Panc1 (cell line): ENCODE measurements around the gene GVQW3. TPM values are rescaled to one million over a fixed set of nuclear protein-coding genes. Genes with fewer than 3 reads are reported as not detected.

ENCODE experiments used
- ATAC-seq: fragments of 200-7000 bp; cut with Tn5 transposase; 2 replicates; pipeline ENCODE4 v1.9.1; 2020; ENCODE audit warnings: mild to moderate bottlenecking, moderate library complexity
- BruUV-seq: library from RNA; stranded (reverse); fragments of 400-500 nt; replicated peaks from 2 replicates; lab custom pipeline; 2021; lab: Mats Ljungman, UMichigan
- CTCF ChIA-PET: fragments of 300-600 bp; sonication (Branson Sonifier 250); formaldehyde crosslinking; loops from one replicate; lab custom pipeline; 2022; ENCODE audit warnings: antibody characterized with exemption; lab: Charles Lee
- POLR2A ChIA-PET: fragments of 300-600 bp; sonication (Branson Sonifier 250); formaldehyde crosslinking; loops from one replicate; lab custom pipeline; 2022; ENCODE audit warnings: antibody characterized with exemption; lab: Charles Lee
- DNase-seq: peaks from one replicate; pipeline ENCODE4 v3.0.0-alpha.2; 2010; ENCODE audit warnings: low read depth, low spot score
- H3K27ac ChIP-seq: 2 replicates; pipeline ENCODE4 v1.5.1; 2011; ENCODE audit warnings: mild to moderate bottlenecking, low read length, inconsistent platforms
- H3K27me3 ChIP-seq: fragments of 200-500 bp; sonication (Bioruptor generic); 2 replicates; pipeline ENCODE4 v1.6.0; 2014; ENCODE audit warnings: low read length, inconsistent platforms; ENCODE audit not compliant: control insufficient read depth, insufficient read depth
- H3K36me3 ChIP-seq: fragments of 200-500 bp; sonication (Bioruptor generic); 2 replicates; pipeline ENCODE4 v1.5.1; 2014; ENCODE audit warnings: inconsistent platforms, mild to moderate bottlenecking, low read length, moderate library complexity; ENCODE audit not compliant: control insufficient read depth, insufficient read depth
- H3K4me1 ChIP-seq: 2 replicates; pipeline ENCODE4 v1.5.1; 2011; ENCODE audit warnings: inconsistent platforms, mild to moderate bottlenecking, low read length, moderate library complexity; ENCODE audit not compliant: control insufficient read depth, insufficient read depth
- H3K4me3 ChIP-seq, 2 experiments: 2 replicates each; pipeline ENCODE4 v1.5.1; 2011 to 2012; ENCODE audit warnings: low read depth in 2 of 2, low read length in 2 of 2, mild to moderate bottlenecking in 2 of 2, inconsistent platforms in 1 of 2, moderate library complexity in 1 of 2
- H3K9me3 ChIP-seq: fragments of 200-500 bp; sonication (Bioruptor generic); 2 replicates; pipeline ENCODE4 v1.5.1; 2014; ENCODE audit warnings: low read depth, mild to moderate bottlenecking, inconsistent platforms, low read length, moderate library complexity; ENCODE audit not compliant: control insufficient read depth, insufficient read depth
- POLR2AphosphoS5 ChIP-seq: IDR thresholded peaks from 2 replicates; pipeline ENCODE4 v1.6.1; 2012; ENCODE audit warnings: mild to moderate bottlenecking, low read depth, low read length, moderate library complexity
- SIN3A ChIP-seq: IDR thresholded peaks from 2 replicates; pipeline ENCODE4 v1.6.1; 2012; ENCODE audit warnings: low read depth, mild to moderate bottlenecking, low read length, moderate library complexity, borderline replicate concordance; ENCODE audit not compliant: insufficient read depth
- TCF7L2 ChIP-seq: IDR thresholded peaks from 2 replicates; pipeline ENCODE4 v1.6.1; 2011; ENCODE audit warnings: mild to moderate bottlenecking, low read depth, low read length, inconsistent platforms
- in situ Hi-C: cut with HindIII; loops from 2 replicates; pipeline ENCODE4 v1.10.0; 2016; ENCODE audit warnings: low sequenced_read_pairs, low pct_unique_long_range_greater_than_20kb
- intact Hi-C: fragments of 100-400 bp; cut with micrococcal nuclease; formaldehyde crosslinking; loops from one replicate; pipeline ENCODE4 v1.10.0; 2022; ENCODE audit not compliant: unreplicated experiment
- total RNA-seq: library from RNA; stranded (reverse); gene quantifications from one replicate; pipeline ENCODE4 v1.2.1, GENCODE V29; 2021; ENCODE audit not compliant: unreplicated experiment
- TF ChIP-seq, protein P1 (sequence below), 2 experiments: IDR thresholded peaks; 2 replicates each; pipeline ENCODE4 v1.6.1; 2011 to 2012; ENCODE audit warnings: low read depth in 2 of 2, control low read depth in 1 of 2, low read length in 1 of 2, mild to moderate bottlenecking in 1 of 2, moderate library complexity in 1 of 2; ENCODE audit not compliant: insufficient read depth in 1 of 2
- TF ChIP-seq, protein P2 (sequence below): fragments of 450-650 bp; IDR thresholded peaks from 2 replicates; pipeline ENCODE4 v1.5.1; 2017; ENCODE audit warnings: mild to moderate bottlenecking

The GVQW3 gene
- total RNA-seq, 1 experiment from 2014 or later = 3.2 TPM

GRCh38 chr11:76355172-76355571 is 26.0 kb upstream of the GVQW3 start:
- no peak for ATAC-seq
- Histone ChIP-seq H3K27ac (no peak overlapping the region), H3K27me3 (no peaks in the 10 kb centered on the region), H3K4me1 (no peaks in the 10 kb centered on the region), H3K9me3 (peaks cover 6% of the 10 kb centered on the region; the same call in 1 of the 2 replicates), H3K36me3 (peaks cover 4% of the 10 kb centered on the region; the same call in 1 of the 2 replicates), H3K4me3 (no peak overlapping the region)
- no peak for TF ChIP-seq POLR2AphosphoS5
- no peak for TF ChIP-seq TCF7L2
- TF ChIP-seq SIN3A = no peak
- POLR2A ChIA-PET = interaction anchor here (0.6 kb wide), 1 partner anchor 11 kb away, joined by 3 read pairs; no protein-coding TSS in a partner anchor
- no peak for DNase-seq
- BruUV-seq = no TSS peak
- CTCF ChIA-PET = no interaction called here
- in situ Hi-C loops (no loop called here), intact Hi-C loops (no loop called here)

DNA sequence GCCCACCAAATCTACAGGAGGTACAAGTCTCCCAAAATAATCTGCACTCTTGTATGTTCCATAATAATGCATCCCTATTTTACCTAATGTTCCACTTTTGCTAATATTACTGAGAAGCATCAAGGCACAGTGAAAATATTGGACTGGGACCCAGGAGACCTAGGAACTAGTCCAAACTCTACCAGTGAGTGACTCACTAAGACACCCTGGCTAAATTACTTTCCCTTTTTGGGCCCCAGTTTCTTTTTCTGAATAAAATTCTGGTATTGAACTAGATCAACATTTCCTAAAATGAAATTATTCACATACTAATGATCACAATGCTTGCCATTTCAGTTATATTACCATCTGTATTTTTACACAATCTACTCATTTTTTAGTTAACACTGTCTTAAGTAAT is 19.7 kb upstream of the GVQW3 start:
- no peaks in the 10 kb centered on the region; the same call in 1 of the 2 replicates for H3K4me1 ChIP-seq
- ChIA-PET CTCF (no interaction called here), POLR2A (no interaction called here)
- ATAC-seq (no peak), DNase-seq (no peak)
- H3K36me3 ChIP-seq = peaks cover 4% of the 10 kb centered on the region; the same call in 1 of the 2 replicates
- in situ Hi-C loops = no loop called here
- no TSS peak for BruUV-seq
- no peaks in the 10 kb centered on the region for H3K27me3 ChIP-seq
- TF ChIP-seq, protein P1, sequence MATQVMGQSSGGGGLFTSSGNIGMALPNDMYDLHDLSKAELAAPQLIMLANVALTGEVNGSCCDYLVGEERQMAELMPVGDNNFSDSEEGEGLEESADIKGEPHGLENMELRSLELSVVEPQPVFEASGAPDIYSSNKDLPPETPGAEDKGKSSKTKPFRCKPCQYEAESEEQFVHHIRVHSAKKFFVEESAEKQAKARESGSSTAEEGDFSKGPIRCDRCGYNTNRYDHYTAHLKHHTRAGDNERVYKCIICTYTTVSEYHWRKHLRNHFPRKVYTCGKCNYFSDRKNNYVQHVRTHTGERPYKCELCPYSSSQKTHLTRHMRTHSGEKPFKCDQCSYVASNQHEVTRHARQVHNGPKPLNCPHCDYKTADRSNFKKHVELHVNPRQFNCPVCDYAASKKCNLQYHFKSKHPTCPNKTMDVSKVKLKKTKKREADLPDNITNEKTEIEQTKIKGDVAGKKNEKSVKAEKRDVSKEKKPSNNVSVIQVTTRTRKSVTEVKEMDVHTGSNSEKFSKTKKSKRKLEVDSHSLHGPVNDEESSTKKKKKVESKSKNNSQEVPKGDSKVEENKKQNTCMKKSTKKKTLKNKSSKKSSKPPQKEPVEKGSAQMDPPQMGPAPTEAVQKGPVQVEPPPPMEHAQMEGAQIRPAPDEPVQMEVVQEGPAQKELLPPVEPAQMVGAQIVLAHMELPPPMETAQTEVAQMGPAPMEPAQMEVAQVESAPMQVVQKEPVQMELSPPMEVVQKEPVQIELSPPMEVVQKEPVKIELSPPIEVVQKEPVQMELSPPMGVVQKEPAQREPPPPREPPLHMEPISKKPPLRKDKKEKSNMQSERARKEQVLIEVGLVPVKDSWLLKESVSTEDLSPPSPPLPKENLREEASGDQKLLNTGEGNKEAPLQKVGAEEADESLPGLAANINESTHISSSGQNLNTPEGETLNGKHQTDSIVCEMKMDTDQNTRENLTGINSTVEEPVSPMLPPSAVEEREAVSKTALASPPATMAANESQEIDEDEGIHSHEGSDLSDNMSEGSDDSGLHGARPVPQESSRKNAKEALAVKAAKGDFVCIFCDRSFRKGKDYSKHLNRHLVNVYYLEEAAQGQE (IDR thresholded peaks at IDR 0.05; ENCODE audit: insufficient read depth in 1 of 2, low read depth in 2 of 2, low read length in 1 of 2) = no peak
- TF ChIP-seq TCF7L2 (no peak), POLR2AphosphoS5 (no peak), SIN3A (no peak)
- TF ChIP-seq, protein P2, sequence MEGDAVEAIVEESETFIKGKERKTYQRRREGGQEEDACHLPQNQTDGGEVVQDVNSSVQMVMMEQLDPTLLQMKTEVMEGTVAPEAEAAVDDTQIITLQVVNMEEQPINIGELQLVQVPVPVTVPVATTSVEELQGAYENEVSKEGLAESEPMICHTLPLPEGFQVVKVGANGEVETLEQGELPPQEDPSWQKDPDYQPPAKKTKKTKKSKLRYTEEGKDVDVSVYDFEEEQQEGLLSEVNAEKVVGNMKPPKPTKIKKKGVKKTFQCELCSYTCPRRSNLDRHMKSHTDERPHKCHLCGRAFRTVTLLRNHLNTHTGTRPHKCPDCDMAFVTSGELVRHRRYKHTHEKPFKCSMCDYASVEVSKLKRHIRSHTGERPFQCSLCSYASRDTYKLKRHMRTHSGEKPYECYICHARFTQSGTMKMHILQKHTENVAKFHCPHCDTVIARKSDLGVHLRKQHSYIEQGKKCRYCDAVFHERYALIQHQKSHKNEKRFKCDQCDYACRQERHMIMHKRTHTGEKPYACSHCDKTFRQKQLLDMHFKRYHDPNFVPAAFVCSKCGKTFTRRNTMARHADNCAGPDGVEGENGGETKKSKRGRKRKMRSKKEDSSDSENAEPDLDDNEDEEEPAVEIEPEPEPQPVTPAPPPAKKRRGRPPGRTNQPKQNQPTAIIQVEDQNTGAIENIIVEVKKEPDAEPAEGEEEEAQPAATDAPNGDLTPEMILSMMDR = no peak
- H3K27ac ChIP-seq = no peak overlapping the region
- intact Hi-C loops = loop anchor here (10.0 kb wide), 1 partner anchor 163 kb away; no protein-coding TSS in a partner anchor
- no peak overlapping the region for H3K4me3 ChIP-seq
- H3K9me3 ChIP-seq = no peaks in the 10 kb centered on the region

GRCh38 chr11:76361776-76362175 is 19.3 kb upstream of the GVQW3 start:
- in situ Hi-C loops (no loop called here), intact Hi-C loops (loop anchor here (10.0 kb wide), 1 partner anchor 163 kb away; no protein-coding TSS in a partner anchor)
- ChIA-PET CTCF (no interaction called here), POLR2A (no interaction called here)
- peaks cover 4% of the 10 kb centered on the region; the same call in 1 of the 2 replicates for H3K36me3 ChIP-seq
- no peak overlapping the region for H3K4me3 ChIP-seq
- DNase-seq (no peak), ATAC-seq (no peak)
- H3K27me3 ChIP-seq = no peaks in the 10 kb centered on the region
- TF ChIP-seq, protein P2 = no peak
- TF ChIP-seq, protein P1 (IDR thresholded peaks at IDR 0.05; ENCODE audit: insufficient read depth in 1 of 2, low read depth in 2 of 2, low read length in 1 of 2) = no peak
- TF ChIP-seq SIN3A = no peak
- TF ChIP-seq TCF7L2 = no peak
- TF ChIP-seq POLR2AphosphoS5 = no peak
- no peak overlapping the region for H3K27ac ChIP-seq
- BruUV-seq = no TSS peak
- no peaks in the 10 kb centered on the region; the same call in 1 of the 2 replicates for H3K4me1 ChIP-seq
- H3K9me3 ChIP-seq = no peaks in the 10 kb centered on the region
